GM12864 (cell line): ENCODE results near the gene SPATA24.
A peak's percentile ranks its signal among the peaks of the same experiment; 100 is the strongest.

Experiments
- DNase-seq: peaks from one replicate; pipeline ENCODE4 v3.0.0-alpha.2; 2011; ENCODE audit warnings: low read depth
- H3K4me3 ChIP-seq: 2 replicates; pipeline ENCODE4 v1.5.1; 2011; ENCODE audit warnings: mild to moderate bottlenecking, low read depth, low read length, control low read depth
- CTCF ChIP-seq: IDR thresholded peaks from 2 replicates; pipeline ENCODE4 v1.5.1; 2011; ENCODE audit warnings: low read depth, mild to moderate bottlenecking, moderate library complexity, low read length, control low read depth, inconsistent platforms; ENCODE audit errors: missing control alignments

SPATA24 gene

DNA sequence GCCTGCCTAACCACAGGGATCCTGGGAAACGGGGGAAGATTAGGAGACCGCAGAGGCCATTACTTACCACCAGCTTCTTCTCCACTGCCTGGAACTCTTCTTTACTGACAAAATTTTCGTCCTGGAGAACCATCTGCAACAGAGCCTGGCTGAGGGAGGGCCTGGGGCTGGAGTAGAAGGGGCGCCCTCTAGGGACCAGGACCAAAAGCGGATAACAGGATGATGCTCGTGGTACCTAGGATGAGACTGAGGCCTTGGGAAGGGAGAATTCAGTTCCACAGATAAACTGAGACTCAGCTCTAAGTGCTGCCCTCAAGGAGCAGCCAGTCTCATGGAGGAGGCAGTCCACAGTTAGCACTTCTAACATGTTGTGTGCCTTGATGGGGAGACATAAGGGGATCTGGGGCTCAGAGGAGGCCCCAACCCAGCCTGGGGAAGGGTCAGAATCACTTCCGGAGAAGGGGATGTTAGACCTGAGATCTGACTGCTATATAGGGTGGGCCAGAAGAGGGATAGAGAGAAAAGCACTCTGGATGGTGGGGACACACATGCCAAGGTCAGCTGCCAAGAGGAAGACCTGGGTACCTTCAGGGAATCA, 1.2 kb downstream of the SPATA24 start:
- TF ChIP-seq CTCF = peak; percentile 73
- H3K4me3 ChIP-seq = no peak overlapping the region
- no peak for DNase-seq

GRCh38 chr5:139401546-139401945, 2.3 kb downstream of the SPATA24 start:
- no peak for TF ChIP-seq CTCF
- no peak overlapping the region for H3K4me3 ChIP-seq
- DNase-seq = no peak

GRCh38 chr5:139399501-139400121, 4.3 kb downstream of the SPATA24 start:
- DNase-seq = no peak
- H3K4me3 ChIP-seq = no peak overlapping the region; the same call in 1 of the 2 replicates
- no peak for TF ChIP-seq CTCF

GRCh38 chr5:139397921-139398320, 6.0 kb downstream of the SPATA24 start:
- H3K4me3 ChIP-seq = no peak overlapping the region
- no peak for TF ChIP-seq CTCF
- no peak for DNase-seq

DNA sequence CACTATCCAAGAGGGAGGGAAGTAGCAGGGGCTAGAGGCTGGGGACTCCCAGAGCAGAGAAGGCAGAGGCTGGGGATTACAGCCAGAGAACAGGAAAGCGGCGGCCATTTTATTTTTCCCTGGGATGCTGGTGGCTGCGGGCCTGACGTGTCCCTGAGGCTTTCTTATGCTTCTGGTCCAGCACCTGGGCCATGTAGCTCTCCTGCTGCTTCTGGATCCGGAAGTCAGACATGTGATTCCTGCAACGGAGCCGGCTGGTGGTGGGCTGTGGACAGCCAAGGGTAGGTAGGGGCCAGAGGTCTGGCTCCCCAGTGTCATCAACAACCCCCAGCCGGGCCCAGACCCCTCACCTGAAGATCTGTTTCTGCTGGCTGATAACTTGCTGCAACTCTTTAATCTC, 7.2 kb downstream of the SPATA24 start:
- no peak for TF ChIP-seq CTCF
- no peak for DNase-seq
- H3K4me3 ChIP-seq = no peak overlapping the region

- no peak for TF ChIP-seq CTCF
- no peak for DNase-seq
- no peak overlapping the region for H3K4me3 ChIP-seq
Observed at GRCh38 chr5:139395844-139396640, 7.8 kb downstream of the SPATA24 start.
